ENCODE measurements around the gene SERPINB7.

- TF ChIP-seq JUN (CRISPR knock-in tag; IDR thresholded peaks at IDR 0.05) (no peak), ESRRA (CRISPR knock-in tag; IDR thresholded peaks at IDR 0.05; ENCODE audit: borderline replicate concordance) (no peak), CTCF (IDR thresholded peaks at IDR 0.05) (no peak)
Measured at GRCh38 chr18:63753676-63754075, 21.5 kb upstream of the SERPINB7 start.

Measured in WTC11 (cell line).